GM19023 (cell line): ENCODE results near the gene RGS14.

ENCODE experiments used
- ATAC-seq: cut with Tn5 transposase; IDR thresholded peaks from one replicate; pipeline ENCODE4 v1.9.1; 2021; ENCODE audit warnings: mild to moderate bottlenecking, moderate library complexity; ENCODE audit not compliant: unreplicated experiment

RGS14 gene

GRCh38 chr5:177377851-177378776 is 20.4 kb downstream of the RGS14 start:
- no peak for ATAC-seq

DNA sequence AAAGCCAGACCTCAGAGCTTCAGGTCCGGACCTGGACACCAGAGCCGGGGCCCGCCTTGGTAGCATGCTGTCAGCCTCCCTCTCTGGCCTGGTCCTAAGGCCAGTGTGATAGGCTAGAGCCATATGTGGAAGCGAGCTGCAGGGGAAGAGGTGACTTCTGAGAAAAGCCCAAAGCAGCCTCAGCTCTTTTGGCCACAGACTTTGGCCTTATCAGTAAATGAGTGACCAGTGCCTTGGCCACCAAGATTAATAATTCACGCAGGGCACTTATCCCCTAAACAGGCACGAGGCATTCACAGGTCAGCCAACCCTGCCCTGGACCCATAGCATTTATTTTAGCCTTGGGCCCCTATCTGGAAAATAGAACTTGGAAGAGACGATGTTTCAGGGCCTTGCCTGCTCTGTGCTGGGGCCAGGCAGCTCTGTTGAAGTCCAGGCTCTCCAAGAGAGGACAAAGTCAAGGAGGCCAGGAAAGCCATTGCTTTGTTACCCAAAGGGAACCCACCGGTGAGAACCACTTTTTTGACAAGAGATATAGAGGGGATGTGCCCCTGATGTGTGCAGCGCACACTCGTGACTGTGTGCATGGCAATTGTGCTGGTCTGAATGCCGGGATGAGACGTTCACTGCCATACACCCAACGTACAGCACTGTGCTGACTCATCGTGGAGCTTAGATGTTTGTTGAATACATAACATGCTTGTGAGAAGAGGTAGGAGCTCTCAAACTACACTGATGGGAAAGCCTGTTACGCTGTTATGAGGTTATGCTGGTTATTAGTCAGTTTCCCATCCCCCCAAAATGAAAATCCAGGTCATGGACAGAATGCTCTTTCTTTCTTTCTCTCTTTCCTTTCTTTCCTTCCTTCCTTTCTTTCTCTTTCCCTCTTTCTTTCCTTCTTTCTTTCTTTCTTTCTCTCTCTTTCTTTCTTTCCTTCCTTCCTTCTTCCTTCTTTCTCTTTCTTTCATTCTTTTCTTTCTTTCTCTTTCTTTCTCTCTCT is 21.5 kb downstream of the RGS14 start:
- peak; percentile 64 for ATAC-seq

DNA sequence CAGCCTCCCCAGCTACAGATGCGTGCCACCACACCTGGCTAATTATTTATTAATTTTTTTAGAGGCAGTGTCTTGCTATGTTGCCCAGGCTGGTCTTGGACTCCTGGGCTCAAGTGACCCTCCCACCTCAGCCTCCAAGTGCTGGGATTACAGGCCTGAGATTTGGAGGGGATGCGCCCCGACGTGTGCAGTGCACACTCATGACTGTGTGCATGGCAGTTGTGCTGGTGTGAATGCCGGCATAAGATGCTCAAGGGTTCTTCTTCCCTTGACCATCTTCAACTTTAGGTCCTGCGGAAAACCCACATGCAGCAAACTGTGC is 23.0 kb downstream of the RGS14 start:
- no peak for ATAC-seq

DNA sequence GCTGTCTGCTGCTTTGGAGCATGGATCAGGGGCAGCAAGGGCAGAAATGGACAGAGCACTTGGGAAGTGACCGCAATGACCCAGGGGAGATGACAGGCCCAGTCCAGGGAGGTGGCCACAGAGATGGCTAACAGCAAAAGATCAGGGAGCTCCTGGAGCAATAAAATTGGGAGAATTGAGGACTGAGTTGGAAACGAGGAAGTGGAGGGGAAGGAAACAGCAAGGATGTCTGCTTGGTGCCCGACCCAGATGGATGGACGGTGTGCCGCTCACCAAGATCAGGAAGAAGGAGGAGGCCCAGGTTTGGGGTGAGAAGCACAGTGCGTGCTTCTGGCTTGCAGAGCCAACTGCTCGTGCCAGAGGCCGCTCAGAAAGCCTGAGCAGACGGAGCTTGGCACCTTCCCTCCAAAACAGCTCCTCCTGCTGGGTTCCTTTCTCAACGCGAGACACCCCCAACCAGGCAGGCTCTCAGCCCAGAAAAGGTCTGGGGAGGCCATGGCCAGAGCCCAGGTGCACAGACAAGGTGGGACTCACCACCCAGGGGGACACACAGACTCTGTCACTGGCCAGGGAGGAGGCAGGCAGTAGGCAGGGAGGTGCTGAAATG is 24.8 kb downstream of the RGS14 start:
- ATAC-seq: no peak

- no peak for ATAC-seq
Observed at GRCh38 chr5:177383181-177383580, 25.5 kb downstream of the RGS14 start.

DNA sequence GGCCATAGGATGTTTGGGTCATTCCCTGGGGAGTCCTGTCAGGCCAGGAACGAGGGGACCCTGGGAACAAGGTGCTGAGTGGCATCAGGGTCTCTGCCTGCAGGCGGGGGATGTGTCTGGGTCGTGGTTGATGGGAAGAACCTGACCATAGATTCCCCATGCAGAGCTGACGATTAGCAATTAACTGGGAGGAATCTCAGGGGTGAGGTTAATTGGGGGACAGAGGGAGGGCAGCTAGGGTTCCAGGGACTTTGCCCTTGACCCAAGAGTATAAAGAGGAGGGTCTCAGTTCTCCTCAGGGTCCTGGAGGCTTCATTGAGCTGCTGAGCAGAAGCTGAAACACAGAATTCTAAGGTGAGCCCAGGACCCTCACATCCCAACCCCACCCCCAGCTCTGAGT is 26.4 kb downstream of the RGS14 start, which contains the start of gene SLC34A1:
Gene SLC34A1, plus strand, starts transcription at position 301 of the 400 bp plus-strand sequence. CDS start 1,308 bp downstream, outside the sequence.
- no peak for ATAC-seq

DNA sequence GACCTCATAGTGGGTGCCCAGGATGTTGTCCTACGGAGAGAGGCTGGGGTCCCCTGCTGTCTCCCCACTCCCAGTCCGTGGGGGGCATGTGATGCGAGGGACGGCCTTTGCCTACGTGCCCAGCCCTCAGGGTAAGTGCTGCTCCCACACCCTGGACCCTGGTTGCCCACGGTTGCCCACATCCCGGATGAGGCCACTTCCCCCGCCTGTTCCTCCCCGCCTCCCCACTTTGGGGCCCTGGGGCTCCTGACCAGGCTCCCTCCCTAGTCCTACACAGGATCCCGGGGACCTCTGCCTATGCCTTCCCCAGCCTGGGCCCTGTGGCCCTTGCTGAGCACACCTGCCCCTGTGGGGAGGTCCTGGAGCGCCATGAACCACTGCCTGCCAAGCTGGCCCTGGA is 28.0 kb downstream of the RGS14 start:
- ATAC-seq: no peak

DNA sequence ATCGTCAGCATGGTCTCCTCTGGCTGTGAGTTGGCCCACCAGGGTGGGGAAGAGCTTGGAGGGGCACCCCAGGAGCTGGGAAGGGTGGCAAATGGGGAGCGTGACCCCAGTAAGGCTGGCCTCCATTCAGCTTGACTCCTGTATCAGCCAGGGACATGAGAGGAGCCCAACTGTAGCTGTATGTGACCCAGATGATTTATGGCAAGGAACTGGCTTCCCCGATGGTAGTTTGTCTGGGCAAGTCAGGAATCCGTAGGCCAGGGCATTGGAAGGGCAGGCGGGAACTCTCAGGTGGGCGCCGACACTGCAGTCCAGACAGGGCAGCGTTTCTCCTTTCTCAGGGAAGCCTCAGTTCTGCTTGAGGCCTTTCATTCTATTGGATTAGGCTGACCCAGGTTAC is 28.8 kb downstream of the RGS14 start:
- ATAC-seq: no peak

DNA sequence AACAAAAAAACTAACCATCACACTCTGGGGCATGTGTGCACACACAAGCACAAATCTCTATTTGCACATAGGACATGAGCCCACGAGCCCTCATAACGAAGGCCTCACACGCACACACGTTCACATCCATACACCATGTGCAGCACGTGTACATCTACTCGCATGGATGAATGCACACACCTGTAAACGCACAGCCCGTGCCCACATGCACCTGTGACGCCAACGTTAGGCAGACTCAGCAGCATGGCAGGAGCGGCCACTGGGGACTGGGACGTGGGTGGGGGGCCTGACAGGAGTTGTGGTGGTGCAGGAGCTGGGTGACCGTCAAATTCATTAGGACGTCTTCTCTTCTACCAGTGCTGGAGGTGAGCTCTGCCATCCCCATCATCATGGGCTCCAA is 29.7 kb downstream of the RGS14 start:
- no peak for ATAC-seq

DNA sequence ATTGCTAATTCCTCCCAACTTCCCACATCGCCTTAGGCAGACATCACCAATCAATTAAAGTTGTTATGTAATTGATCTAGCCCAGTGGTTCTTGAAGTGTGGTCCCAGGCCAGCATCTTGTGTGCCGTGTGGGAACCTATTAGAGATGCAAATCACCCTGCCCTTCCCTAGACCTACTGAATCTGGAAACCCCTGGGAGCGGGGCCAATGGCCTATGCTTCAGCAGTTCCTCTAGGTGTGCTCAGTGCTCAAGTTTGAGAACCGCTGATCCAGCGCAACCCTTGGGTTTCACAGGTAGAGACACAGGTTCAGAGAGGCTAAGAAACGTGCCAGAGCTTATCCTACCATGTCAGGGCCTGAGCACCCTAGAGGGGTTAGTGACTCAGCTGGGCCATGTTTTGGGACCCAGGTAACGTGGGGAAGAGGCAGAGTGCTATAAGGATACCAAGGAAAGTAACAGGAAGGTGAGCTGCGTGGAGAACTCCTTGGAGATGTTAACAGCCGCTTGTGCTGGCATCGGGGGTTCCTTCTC is 30.9 kb downstream of the RGS14 start:
- no peak for ATAC-seq

- peak; percentile 46 for ATAC-seq
Observed at GRCh38 chr5:177389241-177390169, 31.8 kb downstream of the RGS14 start.

- peak; percentile 58 for ATAC-seq
Observed at GRCh38 chr5:177390363-177391300, 32.9 kb downstream of the RGS14 start.

DNA sequence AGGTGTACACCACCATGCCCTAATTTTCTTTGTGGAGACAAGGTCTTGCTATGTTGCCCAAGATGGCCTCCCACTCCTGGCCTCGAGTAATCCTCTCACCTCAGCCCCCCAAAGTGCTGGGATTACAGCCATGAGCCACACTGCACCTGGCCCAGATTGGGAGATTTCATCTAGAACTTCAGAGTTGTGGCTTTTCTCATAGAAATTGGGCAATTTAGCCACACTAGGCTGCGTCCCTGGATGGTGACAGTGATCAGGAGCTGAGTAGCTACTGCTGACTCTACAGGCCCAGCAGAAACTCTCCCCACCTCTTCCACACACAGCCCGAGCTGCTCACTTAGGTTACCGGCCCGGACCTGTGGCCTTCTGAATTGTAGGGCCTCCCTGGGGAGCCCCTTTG is 35.0 kb downstream of the RGS14 start:
- ATAC-seq: no peak

GRCh38 chr5:177393206-177393765 is 35.6 kb downstream of the RGS14 start:
- no peak for ATAC-seq

DNA sequence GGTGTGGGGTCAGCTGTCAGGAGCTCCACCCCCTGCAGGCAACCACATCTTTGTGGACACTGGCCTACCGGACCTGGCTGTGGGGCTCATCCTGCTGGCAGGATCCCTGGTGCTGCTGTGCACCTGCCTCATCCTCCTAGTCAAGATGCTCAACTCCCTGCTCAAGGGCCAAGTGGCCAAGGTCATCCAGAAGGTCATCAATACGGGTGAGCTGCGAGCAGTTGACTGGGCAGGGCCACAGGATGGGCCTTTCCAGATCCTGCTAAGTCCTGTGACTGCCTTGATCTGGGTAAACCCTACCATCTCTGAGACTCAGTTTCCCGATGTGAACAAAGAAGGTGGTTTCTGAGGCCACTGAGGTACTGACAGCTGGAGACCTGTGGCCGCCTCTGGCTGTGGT is 36.3 kb downstream of the RGS14 start:
- no peak for ATAC-seq

GRCh38 chr5:177396078-177396477 is 38.4 kb downstream of the RGS14 start:
- ATAC-seq: no peak

- ATAC-seq: no peak
Observed at GRCh38 chr5:177396807-177397206, 39.1 kb downstream of the RGS14 start.

GRCh38 chr5:177397875-177398390 is 40.2 kb downstream of the RGS14 start:
- no peak for ATAC-seq
